A549 (cell line): ENCODE measurements around the gene ACER1. TPM values are rescaled to one million over a fixed set of nuclear protein-coding genes. Genes with fewer than 3 reads are reported as not detected.

Experiments used
- ATAC-seq, 2 experiments: fragments of 200-7000 bp in 1 of 2; fragments of >200 bp in 1 of 2; cut with Nextera tagmentation in 1 of 2; cut with Tn5 transposase in 1 of 2; 3 replicates each; pipeline versions ENCODE4 v1.8.0 to v1.9.1; 2018 to 2020; ENCODE audit warnings: mild to moderate bottlenecking in 1 of 2, moderate library complexity in 1 of 2
- CTCF ChIA-PET: fragments of 300-600 bp; sonication (Branson Sonifier 250); formaldehyde crosslinking; extraction: SDS; loops from one replicate; lab custom pipeline; 2021; ENCODE audit warnings: antibody characterized with exemption, inconsistent platforms; lab: Yijun Ruan, JAX
- POLR2A ChIA-PET: fragments of 350-600 bp; formaldehyde crosslinking; extraction: SDS; loops from one replicate; lab custom pipeline; 2021; ENCODE audit warnings: antibody characterized with exemption, inconsistent platforms; lab: Yijun Ruan, JAX
- DNase-seq, 2 experiments: peaks; one replicate each; pipeline versions ENCODE4 v3.0.0 to v3.0.0-alpha.2; 2011 to 2016; ENCODE audit warnings: low read depth in 1 of 2, low spot score in 1 of 2
- FAIRE-seq: peaks from 2 replicates; lab custom pipeline; 2011; peaks lifted over from hg19 to GRCh38; lab: Jason Lieb, UNC
- H3K27ac ChIP-seq, 2 experiments: fragments of >200 bp; sonication (Bioruptor Twin); formaldehyde crosslinking; 3 replicates each; pipeline ENCODE4 v1.5.1; 2016 to 2017
- H3K4me1 ChIP-seq: fragments of >200 bp; sonication (Bioruptor Twin); formaldehyde crosslinking; 3 replicates; pipeline ENCODE4 v1.6.1; 2016
- H3K4me2 ChIP-seq: fragments of >200 bp; sonication (Bioruptor Twin); formaldehyde crosslinking; 3 replicates; pipeline ENCODE4 v1.6.1; 2016
- H3K4me3 ChIP-seq: fragments of >200 bp; sonication (Bioruptor Twin); formaldehyde crosslinking; 3 replicates; pipeline ENCODE4 v1.5.1; 2016
- H3K9me3 ChIP-seq: fragments of >200 bp; sonication (Bioruptor Twin); formaldehyde crosslinking; 3 replicates; pipeline ENCODE4 v1.6.1; 2016
- ATOH8 ChIP-seq: fragments of 250-450 bp; sonication (Bioruptor Pico); IDR thresholded peaks from 2 replicates; pipeline ENCODE4 v1.5.0; 2020; ENCODE audit warnings: low read depth, mild to moderate bottlenecking, moderate library complexity
- CBX8 ChIP-seq: fragments of 200-600 bp; sonication (generic); IDR thresholded peaks from 2 replicates; pipeline ENCODE4 v1.6.1; 2016
- EHMT2 ChIP-seq: fragments of 200-600 bp; sonication (generic); IDR thresholded peaks from 2 replicates; pipeline ENCODE4 v1.6.1; 2016; ENCODE audit warnings: antibody characterized with exemption, low read depth, mild to moderate bottlenecking, moderate library complexity
- JUN ChIP-seq, 2 experiments: fragments of >200 bp; sonication (Bioruptor Twin); formaldehyde crosslinking; IDR thresholded peaks; 2 replicates in 1 of 2; 3 replicates in 1 of 2; pipeline ENCODE4 v1.6.1; 2016 to 2017
- MAZ ChIP-seq: fragments of 150-350 bp; IDR thresholded peaks from 2 replicates; pipeline ENCODE4 v1.6.1; 2014; ENCODE audit warnings: antibody characterized with exemption, low read depth, low read length, borderline replicate concordance
- PBX3 ChIP-seq: IDR thresholded peaks from 2 replicates; pipeline ENCODE4 v1.6.1; 2012
- POLR2A ChIP-seq: IDR thresholded peaks from 2 replicates; pipeline ENCODE4 v1.6.1; 2012; ENCODE audit warnings: mild to moderate bottlenecking, low read length
- POLR2AphosphoS2 ChIP-seq: conservative IDR thresholded peaks from 2 replicates; pipeline ENCODE4 v1.6.1; 2012; ENCODE audit warnings: low read length, improper control_type of control experiment, inconsistent platforms
- RAD21 ChIP-seq, 2 experiments: fragments of >200 bp in 1 of 2; sonication (Bioruptor Twin) in 1 of 2; formaldehyde crosslinking in 1 of 2; IDR thresholded peaks in 1 of 2; conservative IDR thresholded peaks in 1 of 2; 2 replicates in 1 of 2; 3 replicates in 1 of 2; pipeline ENCODE4 v1.6.1; 2012 to 2018; ENCODE audit warnings: inconsistent platforms in 1 of 2
- RCOR1 ChIP-seq: fragments of 150-350 bp; IDR thresholded peaks from 2 replicates; pipeline ENCODE4 v1.6.1; 2014; ENCODE audit warnings: antibody characterized with exemption, low read length, low read depth
- REST ChIP-seq: fragments of 200-600 bp; sonication (generic); IDR thresholded peaks from 2 replicates; pipeline ENCODE4 v1.6.1; 2016; ENCODE audit warnings: antibody characterized with exemption, mild to moderate bottlenecking, moderate library complexity
- RNF2 ChIP-seq: fragments of 200-600 bp; sonication (generic); IDR thresholded peaks from 2 replicates; pipeline ENCODE4 v1.6.1; 2016; ENCODE audit warnings: low read depth, mild to moderate bottlenecking, antibody characterized with exemption, moderate library complexity, borderline replicate concordance
- TP53 ChIP-seq: fragments of 250-450 bp; sonication (Bioruptor Pico); IDR thresholded peaks from 2 replicates; pipeline ENCODE4 v1.5.0; 2021; ENCODE audit warnings: mild to moderate bottlenecking, moderate library complexity
- WGBS: methylation state at CpG from one replicate; pipeline ENCODE4 v1.1.6; 2017; ENCODE audit errors: missing lambda C conversion rate; 5-methylcytosine and 5-hydroxymethylcytosine counted together
- polyA plus RNA-seq, 4 experiments: library from polyadenylated mRNA; depleted of rRNA in 3 of 4; stranded (reverse); fragments of >200 nt; fragmentation: RNase III in 1 of 4; extraction: RNeasy Plus Mini Kit Qiagen cat#74134 plus additional on column Dnase treatment in 1 of 4; gene quantifications; 2 replicates in 3 of 4; 3 replicates in 1 of 4; pipeline ENCODE4 v1.2.3, GENCODE V29; 2011 to 2017

ACER1 gene
- polyA plus RNA-seq, 2 of the 4 experiments (the other 2 are of a cell fraction) = not detected

GRCh38 chr19:6262519-6262918 lies 70.9 kb downstream of the ACER1 start:
- Histone ChIP-seq H3K9me3 (no peaks in the 10 kb centered on the region), H3K4me3 (no peak overlapping the region), H3K27ac (no peak overlapping the region), H3K4me1 (no peaks in the 10 kb centered on the region), H3K4me2 (no peak overlapping the region)
- no peak for DNase-seq
- FAIRE-seq = no peak
- no peak for ATAC-seq
- WGBS = 97% methylated on average over 10 of the region's 11 CpGs
- POLR2A ChIA-PET = no interaction called here
- CTCF ChIA-PET = no interaction called here
- TF ChIP-seq JUN (IDR thresholded peaks at IDR 0.05) (no peak), TP53 (no peak), EHMT2 (no peak), CBX8 (no peak), MAZ (no peak)
- TF ChIP-seq, all 56 proteins: peak for 0

- ATAC-seq = no peak
- CTCF ChIA-PET = interaction anchor here (0.7 to 1.3 kb wide), 3 partner anchors 15 to 227 kb away, joined by 3 to 7 read pairs (median 3); no protein-coding TSS in a partner anchor
Measured at GRCh38 chr19:6261883-6262282, 71.5 kb downstream of the ACER1 start.

More at GRCh38 chr19:6261883-6262282, 71.5 kb downstream of the ACER1 start:
- FAIRE-seq (no peak), DNase-seq (no peak)
- Histone ChIP-seq H3K4me3 (no peak overlapping the region), H3K4me2 (no peak overlapping the region), H3K9me3 (no peaks in the 10 kb centered on the region), H3K27ac (no peak overlapping the region), H3K4me1 (no peaks in the 10 kb centered on the region)
- 91% methylated on average over 10 of the region's 15 CpGs for WGBS
- TF ChIP-seq TP53 (no peak), ATOH8 (CRISPR knock-in tag) (no peak), EHMT2 (no peak), POLR2A (no peak), REST (no peak), PBX3 (no peak), RNF2 (no peak), POLR2AphosphoS2 (no peak), RAD21 (conservative IDR thresholded peaks at IDR 0.05 in 1 of 2, IDR thresholded peaks at IDR 0.05 in 1 of 2) (no peak), RCOR1 (no peak)
- POLR2A ChIA-PET = no interaction called here
